Fibroblast of skin of back (primary cell): Measurements from ENCODE around the gene NABP1.

ENCODE experiments used
- DNase-seq: peaks from one replicate; pipeline ENCODE4 v3.0.0-alpha.2; 2013

NABP1 gene

GRCh38 chr2:191682126-191682525, 4.2 kb downstream of the NABP1 start:
- DNase-seq: peak; percentile 59

- no peak for DNase-seq
Measured at GRCh38 chr2:191686066-191686465, 8.1 kb downstream of the NABP1 start.

GRCh38 chr2:191686729-191687128, 8.8 kb downstream of the NABP1 start:
- no peak for DNase-seq

GRCh38 chr2:191687867-191688266, 9.9 kb downstream of the NABP1 start:
- no peak for DNase-seq

GRCh38 chr2:191688934-191689695, 11.2 kb downstream of the NABP1 start:
- DNase-seq: peak; percentile 91

GRCh38 chr2:191690327-191690726, 12.4 kb downstream of the NABP1 start:
- no peak for DNase-seq

GRCh38 chr2:191691016-191691735, 13.2 kb downstream of the NABP1 start:
- DNase-seq: peak; percentile 77

GRCh38 chr2:191691898-191692297, 14.0 kb downstream of the NABP1 start:
- DNase-seq: no peak

- DNase-seq: no peak
Measured at GRCh38 chr2:191692502-191693115, 14.7 kb downstream of the NABP1 start.

- DNase-seq: no peak
Measured at GRCh38 chr2:191693166-191693565, 15.2 kb downstream of the NABP1 start.

- no peak for DNase-seq
Measured at GRCh38 chr2:191693778-191694177, 15.8 kb downstream of the NABP1 start.

- DNase-seq: peak; percentile 70
Measured at GRCh38 chr2:191696001-191696400, 18.1 kb downstream of the NABP1 start.

- no peak for DNase-seq
Measured at GRCh38 chr2:191696966-191697365, 19.0 kb downstream of the NABP1 start.

GRCh38 chr2:191697870-191698269, 19.9 kb downstream of the NABP1 start:
- no peak for DNase-seq

- no peak for DNase-seq
Measured at GRCh38 chr2:191699341-191699945, 21.5 kb downstream of the NABP1 start.

- DNase-seq: no peak
Measured at GRCh38 chr2:191701029-191701428, 23.1 kb downstream of the NABP1 start.

GRCh38 chr2:191701696-191702095, 23.8 kb downstream of the NABP1 start:
- DNase-seq: no peak

GRCh38 chr2:191703079-191703725, 25.3 kb downstream of the NABP1 start:
- no peak for DNase-seq

- no peak for DNase-seq
Measured at GRCh38 chr2:191705084-191705483, 27.1 kb downstream of the NABP1 start.

- no peak for DNase-seq
Measured at GRCh38 chr2:191705701-191706100, 27.8 kb downstream of the NABP1 start.

GRCh38 chr2:191706791-191707190, 28.9 kb downstream of the NABP1 start:
- DNase-seq: no peak

GRCh38 chr2:191707542-191707941, 29.6 kb downstream of the NABP1 start:
- DNase-seq: no peak
